Measurements from ENCODE around the gene ZNF780A. TPM values are rescaled to one million over a fixed set of nuclear protein-coding genes. Genes with fewer than 3 reads are reported as not detected.

ZNF780A gene
- total and polyA plus RNA-seq, 2 of the 8 experiments (the other 6 are each of a cell fraction or from before 2014, with no cell fraction given) = 3.5 to 12.0 TPM

DNA sequence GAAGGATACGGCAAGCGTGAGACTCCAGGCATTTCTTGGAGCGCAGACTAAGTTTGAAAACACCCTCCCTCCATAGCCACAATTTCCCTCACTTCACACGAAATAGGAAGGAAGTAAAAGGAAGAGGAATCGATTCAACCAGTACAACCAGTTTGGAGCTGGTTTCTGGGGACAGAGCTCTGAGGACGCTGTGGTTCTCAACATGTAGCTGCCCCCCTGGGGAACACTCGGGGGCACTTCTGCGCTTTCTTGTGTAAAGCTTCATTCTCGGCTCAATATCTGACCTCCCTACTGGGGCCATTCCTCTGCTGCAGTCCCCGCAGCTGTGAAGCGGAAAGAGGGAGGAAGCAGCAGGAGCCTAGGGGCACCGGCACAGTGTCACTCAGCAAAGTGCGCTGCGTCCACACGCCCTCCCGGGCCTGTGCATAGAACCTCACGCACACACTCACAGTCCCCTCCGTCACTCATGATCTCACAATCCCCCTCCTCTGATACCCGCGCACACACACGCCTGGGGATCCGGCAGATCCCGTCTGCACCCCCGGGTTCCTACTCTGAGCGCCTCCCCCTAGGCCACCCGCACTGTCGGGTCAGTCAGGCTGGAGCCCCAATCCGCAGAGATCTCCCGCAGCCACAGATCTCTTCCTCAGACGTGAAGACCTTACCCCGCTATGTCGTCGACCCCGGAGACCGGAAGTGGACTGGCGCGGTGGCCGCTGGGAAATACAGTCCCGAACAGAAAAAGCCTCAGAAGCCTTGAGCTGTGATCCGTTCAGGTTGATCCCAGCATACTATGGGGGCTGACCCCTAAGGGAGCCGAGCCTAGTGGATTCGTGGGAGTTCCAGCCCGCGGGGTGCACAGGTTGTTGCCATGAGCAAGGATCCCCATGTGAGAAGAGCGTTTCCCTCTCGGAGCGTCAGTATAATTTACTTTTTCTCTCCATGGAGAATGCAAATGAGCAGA is at the start of gene ZNF780A (continued):
- TF ChIP-seq, protein P1, sequence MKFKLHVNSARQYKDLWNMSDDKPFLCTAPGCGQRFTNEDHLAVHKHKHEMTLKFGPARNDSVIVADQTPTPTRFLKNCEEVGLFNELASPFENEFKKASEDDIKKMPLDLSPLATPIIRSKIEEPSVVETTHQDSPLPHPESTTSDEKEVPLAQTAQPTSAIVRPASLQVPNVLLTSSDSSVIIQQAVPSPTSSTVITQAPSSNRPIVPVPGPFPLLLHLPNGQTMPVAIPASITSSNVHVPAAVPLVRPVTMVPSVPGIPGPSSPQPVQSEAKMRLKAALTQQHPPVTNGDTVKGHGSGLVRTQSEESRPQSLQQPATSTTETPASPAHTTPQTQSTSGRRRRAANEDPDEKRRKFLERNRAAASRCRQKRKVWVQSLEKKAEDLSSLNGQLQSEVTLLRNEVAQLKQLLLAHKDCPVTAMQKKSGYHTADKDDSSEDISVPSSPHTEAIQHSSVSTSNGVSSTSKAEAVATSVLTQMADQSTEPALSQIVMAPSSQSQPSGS (IDR thresholded peaks at IDR 0.05; ENCODE audit: low read length) = no peak
- TF ChIP-seq CREB1 (IDR thresholded peaks at IDR 0.05) (peak; percentile 65), TBP (IDR thresholded peaks at IDR 0.05; ENCODE audit: low read depth, low read length) (peak; percentile 49; the same call in 1 of the 2 replicates), ASH2L (IDR thresholded peaks at IDR 0.05; ENCODE audit: low read length) (peak; percentile 92), HDAC2 (IDR thresholded peaks at IDR 0.05; ENCODE audit: borderline replicate concordance in 1 of 2, low read depth in 2 of 2, low read length in 2 of 2) (peak in 1 of 2 experiments; percentile 54; a peak in 1 of 4 replicates), TAF1 (IDR thresholded peaks at IDR 0.05; ENCODE audit: low read depth, low read length) (peak; percentile 67), RBBP5 (IDR thresholded peaks at IDR 0.05; ENCODE audit: borderline replicate concordance, low read depth, low read length) (0 out of 2 replicates have a peak, but pooled peaks have one; percentile 96), BACH1 (IDR thresholded peaks at IDR 0.05; ENCODE audit: low read length) (peak; percentile 28), GABPA (IDR thresholded peaks at IDR 0.05; ENCODE audit: borderline replicate concordance, insufficient read depth, low read length) (0 out of 2 replicates have a peak, but pooled peaks have one; percentile 38), POLR2AphosphoS5 (IDR thresholded peaks at IDR 0.05; ENCODE audit: low read depth, low read length) (peak; percentile 68), KDM4A (IDR thresholded peaks at IDR 0.05; ENCODE audit: low read depth, low read length, severe bottlenecking) (peak; percentile 92), PHF8 (conservative IDR thresholded peaks at IDR 0.05; ENCODE audit: low read depth, low read length) (peak; percentile 66)

Data from H1 (cell line).